ENCODE results near the gene ZNF484. TPM values are rescaled to one million over a fixed set of nuclear protein-coding genes. Genes with fewer than 3 reads are reported as not detected.
"Not testable (repeated sequence)": the region's sequence is repeated elsewhere in the genome, so short reads cannot be mapped to it uniquely, and the experiment has no call there.

Gene ZNF484
- total RNA-seq, 1 donor, result 13.0 TPM

- Histone ChIP-seq H3K9me3 (ENCODE audit: low read depth, low read length) (peaks cover 2% of the 10 kb centered on the region), H2AFZ (ENCODE audit: low read length) (no peak overlapping the region), H3K27ac (ENCODE audit: low read depth, low read length) (no peak overlapping the region), H3K36me3 (ENCODE audit: insufficient read depth, low read length) (no peaks in the 10 kb centered on the region), H3K27me3 (ENCODE audit: insufficient read depth, low read length) (no peaks in the 10 kb centered on the region), H3K4me2 (ENCODE audit: insufficient read depth, low read length) (no peak overlapping the region), H4K20me1 (ENCODE audit: insufficient read depth, low read length) (no peaks in the 10 kb centered on the region), H3K79me2 (ENCODE audit: insufficient read depth, low read length) (no peaks in the 10 kb centered on the region), H3K4me1 (ENCODE audit: insufficient read depth, low read length) (no peaks in the 10 kb centered on the region), H3K4me3 (ENCODE audit: insufficient read depth, low read length) (no peak overlapping the region)
- no peak for DNase-seq (ENCODE audit: insufficient read length, low spot score, missing footprints)
- no peak for TF ChIP-seq CTCF (IDR thresholded peaks at IDR 0.05; ENCODE audit: extremely low read depth, low read depth, low read length)
Observed at GRCh38 chr9:92829420-92829819, 48.4 kb downstream of the ZNF484 start.

- H2AFZ ChIP-seq (ENCODE audit: low read length); DNase-seq (ENCODE audit: insufficient read length, low spot score, missing footprints); H3K4me2 ChIP-seq (ENCODE audit: insufficient read depth, low read length); H3K27me3 ChIP-seq (ENCODE audit: insufficient read depth, low read length); H4K20me1 ChIP-seq (ENCODE audit: insufficient read depth, low read length); H3K4me1 ChIP-seq (ENCODE audit: insufficient read depth, low read length); H3K27ac ChIP-seq (ENCODE audit: low read depth, low read length); H3K4me3 ChIP-seq (ENCODE audit: insufficient read depth, low read length); H3K36me3 ChIP-seq (ENCODE audit: insufficient read depth, low read length); H3K79me2 ChIP-seq (ENCODE audit: insufficient read depth, low read length); H3K9me3 ChIP-seq (ENCODE audit: low read depth, low read length): not testable (repeated sequence)
Observed at GRCh38 chr9:92825065-92825464, 52.8 kb downstream of the ZNF484 start.

GRCh38 chr9:92820964-92821363 is 56.9 kb downstream of the ZNF484 start:
- no peak for TF ChIP-seq CTCF (IDR thresholded peaks at IDR 0.05; ENCODE audit: extremely low read depth, low read depth, low read length)
- H3K4me3 ChIP-seq (ENCODE audit: insufficient read depth, low read length), result no peak overlapping the region

GRCh38 chr9:92819898-92820297 is 57.9 kb downstream of the ZNF484 start:
- H3K36me3 ChIP-seq (ENCODE audit: insufficient read depth, low read length); H3K27ac ChIP-seq (ENCODE audit: low read depth, low read length); H4K20me1 ChIP-seq (ENCODE audit: insufficient read depth, low read length); H3K4me3 ChIP-seq (ENCODE audit: insufficient read depth, low read length); H3K4me1 ChIP-seq (ENCODE audit: insufficient read depth, low read length); H3K9me3 ChIP-seq (ENCODE audit: low read depth, low read length); H3K79me2 ChIP-seq (ENCODE audit: insufficient read depth, low read length); H3K4me2 ChIP-seq (ENCODE audit: insufficient read depth, low read length); DNase-seq (ENCODE audit: insufficient read length, low spot score, missing footprints); H2AFZ ChIP-seq (ENCODE audit: low read length): not testable (repeated sequence)
- H3K27me3 ChIP-seq (ENCODE audit: insufficient read depth, low read length), result peaks cover 18% of the 10 kb centered on the region

More at GRCh38 chr9:92820964-92821363, 56.9 kb downstream of the ZNF484 start:
- Histone ChIP-seq H3K27ac (ENCODE audit: low read depth, low read length) (no peak overlapping the region), H4K20me1 (ENCODE audit: insufficient read depth, low read length) (no peaks in the 10 kb centered on the region), H3K4me1 (ENCODE audit: insufficient read depth, low read length) (no peaks in the 10 kb centered on the region), H2AFZ (ENCODE audit: low read length) (no peak overlapping the region), H3K4me2 (ENCODE audit: insufficient read depth, low read length) (no peak overlapping the region), H3K79me2 (ENCODE audit: insufficient read depth, low read length) (no peaks in the 10 kb centered on the region), H3K27me3 (ENCODE audit: insufficient read depth, low read length) (peaks cover 9% of the 10 kb centered on the region), H3K9me3 (ENCODE audit: low read depth, low read length) (no peaks in the 10 kb centered on the region), H3K36me3 (ENCODE audit: insufficient read depth, low read length) (no peaks in the 10 kb centered on the region)
- no peak for DNase-seq (ENCODE audit: insufficient read length, low spot score, missing footprints)

GRCh38 chr9:92809629-92810326 is 68.1 kb downstream of the ZNF484 start:
- H2AFZ ChIP-seq (ENCODE audit: low read length); H3K36me3 ChIP-seq (ENCODE audit: insufficient read depth, low read length); H3K4me3 ChIP-seq (ENCODE audit: insufficient read depth, low read length); H4K20me1 ChIP-seq (ENCODE audit: insufficient read depth, low read length); H3K4me1 ChIP-seq (ENCODE audit: insufficient read depth, low read length); H3K79me2 ChIP-seq (ENCODE audit: insufficient read depth, low read length); H3K9me3 ChIP-seq (ENCODE audit: low read depth, low read length); H3K27ac ChIP-seq (ENCODE audit: low read depth, low read length): not testable (repeated sequence)
- Histone ChIP-seq H3K4me2 (ENCODE audit: insufficient read depth, low read length) (peak overlapping the region; percentile 69), H3K27me3 (ENCODE audit: insufficient read depth, low read length) (peaks cover 85% of the 10 kb centered on the region)
- DNase-seq (ENCODE audit: insufficient read length, low spot score, missing footprints), result peak; percentile 11
